ENCODE measurements around the gene C1S.

- TF ChIP-seq CTCF (IDR thresholded peaks at IDR 0.05; ENCODE audit: borderline replicate concordance, extremely low read depth, low read length, poor library complexity, severe bottlenecking) (peak; percentile 90), EZH2 (IDR thresholded peaks at IDR 0.05; ENCODE audit: borderline replicate concordance, low read depth, low read length, severe bottlenecking) (no peak)
Observed at GRCh38 chr12:7113389-7113871, 52.9 kb downstream of the C1S start.
